Measurements from ENCODE around the gene PUS7. TPM values are rescaled to one million over a fixed set of nuclear protein-coding genes. Genes with fewer than 3 reads are reported as not detected.

The PUS7 gene
- total and polyA plus RNA-seq, 2 experiments from 2014 or later, result 16.0 to 39.3 TPM

DNA sequence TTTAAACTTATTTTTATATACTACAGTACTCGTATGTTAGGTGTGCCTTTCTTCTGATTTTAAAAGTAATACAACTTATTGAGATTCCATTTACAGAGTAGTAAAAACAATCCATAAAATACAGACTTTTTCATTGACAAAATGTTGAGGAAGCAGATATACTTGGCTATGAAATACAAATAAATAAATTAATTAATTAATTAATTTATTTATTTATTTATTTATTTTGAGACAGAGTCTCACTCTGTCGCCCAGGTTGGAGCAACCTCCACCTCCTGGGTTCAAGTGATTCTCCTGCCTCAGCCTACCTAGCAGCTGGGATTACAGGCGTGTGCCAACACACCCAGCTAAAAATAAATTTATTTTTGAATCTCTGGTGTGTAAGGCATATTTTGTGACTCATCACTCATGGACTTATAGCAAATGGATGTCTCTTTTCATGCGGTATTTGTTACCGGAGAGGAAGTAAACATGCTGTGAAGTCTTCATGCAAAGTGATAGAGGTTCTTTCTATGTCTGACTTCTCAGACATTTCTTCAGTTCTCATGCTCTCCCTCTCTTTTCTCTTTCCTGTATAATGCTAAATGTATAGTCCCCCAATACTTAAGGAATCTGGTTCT, 113.2 kb downstream of the PUS7 start:
- Histone ChIP-seq H2AFZ (no peak overlapping the region), H3K79me2 (ENCODE audit: insufficient read depth) (no peaks in the 10 kb centered on the region), H3F3A (ENCODE audit: insufficient read depth) (no peaks in the 10 kb centered on the region), H4K20me1 (ENCODE audit: insufficient read depth) (no peaks in the 10 kb centered on the region), H3K36me3 (ENCODE audit: low read depth) (no peaks in the 10 kb centered on the region), H3K27me3 (replicated peaks; ENCODE audit: insufficient read depth) (no peaks in the 10 kb centered on the region), H3K27ac (no peak overlapping the region), H3K9me2 (ENCODE audit: insufficient read depth) (no peaks in the 10 kb centered on the region), H3K4me2 (ENCODE audit: unreplicated experiment) (no peak overlapping the region), H3K4me1 (ENCODE audit: insufficient read depth) (no peaks in the 10 kb centered on the region), H3K9me3 (ENCODE audit: low read depth) (no peaks in the 10 kb centered on the region), H3K9ac (no peak overlapping the region), H3K4me3 (no peak overlapping the region)
- in situ Hi-C loops (cut with MboI), result no loop called here
- no peak for DNase-seq
- TF ChIP-seq EZH2 (IDR thresholded peaks at IDR 0.05; ENCODE audit: insufficient read depth, poor library complexity, severe bottlenecking) (no peak), EZH2phosphoT487 (IDR thresholded peaks at IDR 0.05; ENCODE audit: insufficient read depth, low read depth) (no peak)
- 78 to 80% methylated on average over 5 of the region's 5 CpGs for WGBS, 2 experiments (ENCODE audit: low coverage in 1 of 2, low lambda C conversion rate in 2 of 2, missing lambda C conversion rate in 2 of 2)

Other genes with a start within 250 kb of the PUS7 start
- gene SRPK2, start 133.3 kb downstream of the PUS7 start, total RNA-seq (2014; rRNA removed; shearing (Covaris generic)), result 47.4 and 85.2 TPM in 2 replicates
- gene SRPK2, start 133.3 kb downstream of the PUS7 start, polyA plus RNA-seq (2016; fragmentation: Nextera tagmentation; extraction: Ambion mirVana), result 53.1 and 55.2 TPM in 2 replicates
- gene RINT1, start 9.9 kb upstream of the PUS7 start, total RNA-seq (2014; rRNA removed; shearing (Covaris generic)), result 12.6 and 16.2 TPM in 2 replicates
- gene RINT1, start 9.9 kb upstream of the PUS7 start, polyA plus RNA-seq (2016; fragmentation: Nextera tagmentation; extraction: Ambion mirVana), result 24.1 and 24.7 TPM in 2 replicates
- not detected in 2 replicates for gene EFCAB10, start 59.2 kb upstream of the PUS7 start, total RNA-seq (2014; rRNA removed; shearing (Covaris generic))
- 0.25 and 0.39 TPM in 2 replicates for gene EFCAB10, start 59.2 kb upstream of the PUS7 start, polyA plus RNA-seq (2016; fragmentation: Nextera tagmentation; extraction: Ambion mirVana)